BE2C (cell line): ENCODE data around the gene EFNA2.
A peak's percentile ranks its signal among the peaks of the same experiment; 100 is the strongest.

ENCODE experiments used
- DNase-seq: peaks from one replicate; pipeline ENCODE4 v3.0.0-alpha.2; 2020
- H3K27me3 ChIP-seq: fragments of 250-450 bp; sonication (Bioruptor Pico); 2 replicates; pipeline ENCODE4 v1.5.1; 2020; ENCODE audit warnings: mild to moderate bottlenecking
- H3K36me3 ChIP-seq: fragments of 250-450 bp; sonication (Bioruptor Pico); 2 replicates; pipeline ENCODE4 v1.5.1; 2020; ENCODE audit warnings: mild to moderate bottlenecking
- H3K4me1 ChIP-seq: fragments of 250-450 bp; sonication (Bioruptor Pico); 2 replicates; pipeline ENCODE4 v1.5.1; 2020
- H3K4me3 ChIP-seq: 2 replicates; pipeline ENCODE4 v1.5.1; 2011; ENCODE audit warnings: low read depth, low read length
- H3K9me3 ChIP-seq: fragments of 250-450 bp; sonication (Bioruptor Pico); 2 replicates; pipeline ENCODE4 v1.5.1; 2020
- CTCF ChIP-seq: IDR thresholded peaks from 2 replicates; pipeline ENCODE4 v1.5.1; 2012; ENCODE audit warnings: mild to moderate bottlenecking, low read depth, low read length

The EFNA2 gene

GRCh38 chr19:1252821-1253513, 32.7 kb upstream of the EFNA2 start:
- peaks cover 12% of the 10 kb centered on the region for H3K4me1 ChIP-seq
- peak overlapping the region; percentile 78 for H3K4me3 ChIP-seq
- no peaks in the 10 kb centered on the region for H3K27me3 ChIP-seq
- DNase-seq: peak; percentile 83
- peaks cover 64% of the 10 kb centered on the region for H3K36me3 ChIP-seq
- no peaks in the 10 kb centered on the region; the same call in 1 of the 2 replicates for H3K9me3 ChIP-seq
- TF ChIP-seq CTCF: no peak

- H3K4me1 ChIP-seq: peaks cover 10% of the 10 kb centered on the region
- peaks cover 67% of the 10 kb centered on the region for H3K36me3 ChIP-seq
- no peak for DNase-seq
- TF ChIP-seq CTCF: no peak
- peak overlapping the region; percentile 78 for H3K4me3 ChIP-seq
- H3K27me3 ChIP-seq: no peaks in the 10 kb centered on the region
- H3K9me3 ChIP-seq: no peaks in the 10 kb centered on the region
Measured at GRCh38 chr19:1253514-1254080, 32.1 kb upstream of the EFNA2 start.

- no peak for DNase-seq
- Histone ChIP-seq H3K27me3 (no peaks in the 10 kb centered on the region), H3K9me3 (no peaks in the 10 kb centered on the region), H3K4me3 (no peak overlapping the region), H3K36me3 (peaks cover 67% of the 10 kb centered on the region), H3K4me1 (peaks cover 14% of the 10 kb centered on the region)
- no peak for TF ChIP-seq CTCF
Measured at GRCh38 chr19:1254081-1254527, 31.6 kb upstream of the EFNA2 start.

GRCh38 chr19:1254530-1255185, 31.0 kb upstream of the EFNA2 start:
- no peak for DNase-seq
- Histone ChIP-seq H3K4me3 (no peak overlapping the region), H3K27me3 (no peaks in the 10 kb centered on the region), H3K36me3 (peaks cover 67% of the 10 kb centered on the region), H3K9me3 (no peaks in the 10 kb centered on the region), H3K4me1 (peaks cover 18% of the 10 kb centered on the region)
- TF ChIP-seq CTCF: no peak

GRCh38 chr19:1255186-1256161, 30.2 kb upstream of the EFNA2 start:
- no peak for DNase-seq
- no peaks in the 10 kb centered on the region for H3K27me3 ChIP-seq
- peaks cover 23% of the 10 kb centered on the region for H3K4me1 ChIP-seq
- TF ChIP-seq CTCF: no peak
- no peaks in the 10 kb centered on the region for H3K9me3 ChIP-seq
- H3K36me3 ChIP-seq: peaks cover 61% of the 10 kb centered on the region
- no peak overlapping the region for H3K4me3 ChIP-seq
